GM12878 (cell line): Measurements from ENCODE around the gene DUSP16. TPM values are rescaled to one million over a fixed set of nuclear protein-coding genes. Genes with fewer than 3 reads are reported as not detected.

Experiments
- BACH1 ChIP-seq: fragments of 450-650 bp; IDR thresholded peaks from 2 replicates; pipeline ENCODE4 v1.6.1; 2017; ENCODE audit warnings: mild to moderate bottlenecking, borderline replicate concordance
- CBX3 ChIP-seq: fragments of 200-600 bp; sonication (generic); IDR thresholded peaks from 2 replicates; pipeline ENCODE4 v1.6.1; 2016; ENCODE audit warnings: low read depth, borderline replicate concordance
- CBX5 ChIP-seq: sonication (generic); IDR thresholded peaks from 2 replicates; pipeline ENCODE4 v1.6.1; 2016; ENCODE audit warnings: low read depth, moderate library complexity, mild to moderate bottlenecking, inconsistent platforms
- CEBPB ChIP-seq, 2 experiments: fragments of 150-350 bp in 1 of 2; IDR thresholded peaks; 2 replicates each; pipeline ENCODE4 v1.6.1; 2012 to 2014; ENCODE audit warnings: low read depth in 2 of 2, low read length in 2 of 2, borderline replicate concordance in 1 of 2, inconsistent platforms in 1 of 2
- CHD2 ChIP-seq: IDR thresholded peaks from 2 replicates; pipeline ENCODE4 v1.6.1; 2011; ENCODE audit warnings: low read depth, low read length, improper control_type of control experiment, borderline replicate concordance
- IKZF1 ChIP-seq: fragments of 450-650 bp; conservative IDR thresholded peaks from 2 replicates; pipeline ENCODE4 v1.6.1; 2017; ENCODE audit warnings: antibody characterized with exemption, mild to moderate bottlenecking
- MEF2B ChIP-seq: fragments of 450-650 bp; IDR thresholded peaks from 2 replicates; pipeline ENCODE4 v1.6.1; 2018; ENCODE audit warnings: mild to moderate bottlenecking, moderate library complexity; ENCODE audit not compliant: partially characterized antibody, poor library complexity, severe bottlenecking
- MTA3 ChIP-seq: IDR thresholded peaks from 2 replicates; pipeline ENCODE4 v1.6.1; 2012; ENCODE audit warnings: low read length, inconsistent platforms, borderline replicate concordance
- MYC ChIP-seq: IDR thresholded peaks from 2 replicates; pipeline ENCODE4 v1.6.1; 2011; ENCODE audit warnings: mild to moderate bottlenecking, low read length, moderate library complexity, inconsistent platforms; ENCODE audit not compliant: insufficient read depth, insufficient replicate concordance, insufficient read length, severe bottlenecking
- NRF1 ChIP-seq: conservative IDR thresholded peaks from 2 replicates; pipeline ENCODE4 v1.6.1; 2011; ENCODE audit warnings: mild to moderate bottlenecking, low read depth, low read length, improper control_type of control experiment
- RELA ChIP-seq: fragments of 450-650 bp; IDR thresholded peaks from 2 replicates; pipeline ENCODE4 v1.8.0; 2014; ENCODE audit warnings: borderline replicate concordance; ENCODE audit not compliant: partially characterized antibody
- ZBED1 ChIP-seq: IDR thresholded peaks from 2 replicates; pipeline ENCODE4 v1.6.1; 2016; ENCODE audit warnings: borderline replicate concordance
- ZNF207 ChIP-seq: fragments of 450-650 bp; IDR thresholded peaks from 2 replicates; pipeline ENCODE4 v1.6.1; 2014; ENCODE audit warnings: antibody characterized with exemption, mild to moderate bottlenecking, borderline replicate concordance
- ZNF274 ChIP-seq: IDR thresholded peaks from one replicate; pipeline ENCODE4 v1.8.0; 2011; ENCODE audit not compliant: insufficient read length, insufficient read depth
- polyA plus RNA-seq, 11 experiments: library from polyadenylated mRNA; depleted of rRNA in 4 of 11; unstranded in 6 of 11; stranded (reverse) in 5 of 11; fragments of >200 nt; fragmentation: Nextera tagmentation in 4 of 11; fragmentation: Illumina TruSeq in 1 of 11; extraction: Ambion mirVana in 4 of 11; extraction: Trizol in 1 of 11; gene quantifications; 1 replicate in 1 of 11; 2 replicates in 10 of 11; pipeline versions ENCODE4 v1.2.1 to v1.2.3, GENCODE V29; 2011 to 2016; ENCODE audit warnings: inconsistent platforms in 2 of 11, missing spikeins in 2 of 11, low read depth in 1 of 11
- total RNA-seq, 4 experiments: library from RNA; depleted of rRNA in 3 of 4; stranded (reverse); fragments of >200 nt in 3 of 4; fragmentation: Illumina TruSeq in 1 of 4; extraction: Trizol in 1 of 4; gene quantifications; 2 replicates each; pipeline versions ENCODE4 v1.2.1 to v1.2.3, GENCODE V29; 2013 to 2021
- TF ChIP-seq, protein P1 (sequence below): fragments of 450-650 bp; IDR thresholded peaks from 2 replicates; pipeline ENCODE4 v1.6.1; 2017; ENCODE audit warnings: low read depth, mild to moderate bottlenecking, moderate library complexity
- TF ChIP-seq, protein P2 (sequence below): fragments of 450-650 bp; IDR thresholded peaks from 2 replicates; pipeline ENCODE4 v1.6.1; 2017; ENCODE audit warnings: mild to moderate bottlenecking
- TF ChIP-seq, protein P3 (sequence below): fragments of 450-650 bp; formaldehyde crosslinking; IDR thresholded peaks from 2 replicates; pipeline ENCODE4 v1.5.0; 2022; ENCODE audit warnings: mild to moderate bottlenecking, missing genetic modification characterization
- TF ChIP-seq, protein P4 (sequence below): IDR thresholded peaks from 2 replicates; pipeline ENCODE4 v1.6.1; 2012; ENCODE audit warnings: low read depth, low read length, improper control_type of control experiment
- TF ChIP-seq, protein P5 (sequence below): fragments of 450-650 bp; IDR thresholded peaks from 2 replicates; pipeline ENCODE4 v1.6.1; 2017; ENCODE audit warnings: mild to moderate bottlenecking, low read depth, inconsistent platforms; ENCODE audit not compliant: poor library complexity, severe bottlenecking

The DUSP16 gene
- total and polyA plus RNA-seq, 10 of the 15 experiments (the other 5 are each of a cell fraction or from before 2014, with no cell fraction given): 3.9 to 75.3 (median 26.8) TPM

DNA sequence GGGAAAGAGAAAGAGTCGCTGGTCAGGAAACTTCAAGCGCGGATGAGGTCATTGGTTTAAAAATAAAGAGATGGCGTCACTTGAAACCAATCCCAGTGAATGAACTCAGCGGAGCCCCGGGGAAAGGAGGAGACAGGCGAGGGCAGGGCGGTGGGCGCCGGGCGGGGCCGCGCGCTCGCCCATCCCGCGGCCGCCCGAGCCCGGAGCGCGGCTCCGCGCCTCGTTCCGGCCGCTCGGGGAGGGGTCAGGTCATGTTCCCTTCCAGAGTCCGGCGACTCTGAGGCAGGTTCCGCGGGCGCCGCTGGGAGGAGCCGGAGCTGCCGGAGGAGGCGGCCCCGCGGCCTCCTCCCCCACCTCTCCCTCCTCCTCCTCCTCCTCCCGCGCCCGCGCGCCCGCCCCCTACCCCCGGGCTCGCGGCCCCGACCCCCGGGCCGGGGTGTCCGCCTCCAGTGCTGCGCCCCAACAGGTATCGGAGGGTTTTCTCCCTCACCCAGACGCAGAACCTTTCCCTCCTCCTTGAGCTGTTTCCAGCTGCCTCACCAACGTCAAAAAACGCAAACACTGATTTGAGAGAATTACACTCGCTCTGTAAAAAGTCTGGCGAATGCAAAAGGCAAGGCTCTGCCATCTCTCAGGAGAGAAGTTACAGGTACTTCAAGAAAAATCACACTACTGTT lies at the start of gene DUSP16 (continued):
- TF ChIP-seq, protein P1, sequence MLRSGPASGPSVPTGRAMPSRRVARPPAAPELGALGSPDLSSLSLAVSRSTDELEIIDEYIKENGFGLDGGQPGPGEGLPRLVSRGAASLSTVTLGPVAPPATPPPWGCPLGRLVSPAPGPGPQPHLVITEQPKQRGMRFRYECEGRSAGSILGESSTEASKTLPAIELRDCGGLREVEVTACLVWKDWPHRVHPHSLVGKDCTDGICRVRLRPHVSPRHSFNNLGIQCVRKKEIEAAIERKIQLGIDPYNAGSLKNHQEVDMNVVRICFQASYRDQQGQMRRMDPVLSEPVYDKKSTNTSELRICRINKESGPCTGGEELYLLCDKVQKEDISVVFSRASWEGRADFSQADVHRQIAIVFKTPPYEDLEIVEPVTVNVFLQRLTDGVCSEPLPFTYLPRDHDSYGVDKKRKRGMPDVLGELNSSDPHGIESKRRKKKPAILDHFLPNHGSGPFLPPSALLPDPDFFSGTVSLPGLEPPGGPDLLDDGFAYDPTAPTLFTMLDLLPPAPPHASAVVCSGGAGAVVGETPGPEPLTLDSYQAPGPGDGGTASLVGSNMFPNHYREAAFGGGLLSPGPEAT: no peak
- TF ChIP-seq IKZF1 (peak; percentile 93), RELA (no peak), MTA3 (no peak), CEBPB (IDR thresholded peaks at IDR 0.05; ENCODE audit: borderline replicate concordance in 1 of 2, low read depth in 2 of 2, low read length in 2 of 2) (no peak), ZNF274 (no peak), MYC (no peak), ZNF207 (no peak), BACH1 (peak; percentile 95), ZBED1 (peak; percentile 29; the same call in 1 of the 2 replicates), CHD2 (peak; percentile 47; the same call in 1 of the 2 replicates), MEF2B (no peak), CBX5 (0 out of 2 replicates have a peak, but pooled peaks have one; percentile 59), NRF1 (no peak), CBX3 (no peak)
- TF ChIP-seq, protein P2, sequence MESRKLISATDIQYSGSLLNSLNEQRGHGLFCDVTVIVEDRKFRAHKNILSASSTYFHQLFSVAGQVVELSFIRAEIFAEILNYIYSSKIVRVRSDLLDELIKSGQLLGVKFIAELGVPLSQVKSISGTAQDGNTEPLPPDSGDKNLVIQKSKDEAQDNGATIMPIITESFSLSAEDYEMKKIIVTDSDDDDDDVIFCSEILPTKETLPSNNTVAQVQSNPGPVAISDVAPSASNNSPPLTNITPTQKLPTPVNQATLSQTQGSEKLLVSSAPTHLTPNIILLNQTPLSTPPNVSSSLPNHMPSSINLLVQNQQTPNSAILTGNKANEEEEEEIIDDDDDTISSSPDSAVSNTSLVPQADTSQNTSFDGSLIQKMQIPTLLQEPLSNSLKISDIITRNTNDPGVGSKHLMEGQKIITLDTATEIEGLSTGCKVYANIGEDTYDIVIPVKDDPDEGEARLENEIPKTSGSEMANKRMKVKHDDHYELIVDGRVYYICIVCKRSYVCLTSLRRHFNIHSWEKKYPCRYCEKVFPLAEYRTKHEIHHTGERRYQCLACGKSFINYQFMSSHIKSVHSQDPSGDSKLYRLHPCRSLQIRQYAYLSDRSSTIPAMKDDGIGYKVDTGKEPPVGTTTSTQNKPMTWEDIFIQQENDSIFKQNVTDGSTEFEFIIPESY: no peak
- TF ChIP-seq, protein P3, sequence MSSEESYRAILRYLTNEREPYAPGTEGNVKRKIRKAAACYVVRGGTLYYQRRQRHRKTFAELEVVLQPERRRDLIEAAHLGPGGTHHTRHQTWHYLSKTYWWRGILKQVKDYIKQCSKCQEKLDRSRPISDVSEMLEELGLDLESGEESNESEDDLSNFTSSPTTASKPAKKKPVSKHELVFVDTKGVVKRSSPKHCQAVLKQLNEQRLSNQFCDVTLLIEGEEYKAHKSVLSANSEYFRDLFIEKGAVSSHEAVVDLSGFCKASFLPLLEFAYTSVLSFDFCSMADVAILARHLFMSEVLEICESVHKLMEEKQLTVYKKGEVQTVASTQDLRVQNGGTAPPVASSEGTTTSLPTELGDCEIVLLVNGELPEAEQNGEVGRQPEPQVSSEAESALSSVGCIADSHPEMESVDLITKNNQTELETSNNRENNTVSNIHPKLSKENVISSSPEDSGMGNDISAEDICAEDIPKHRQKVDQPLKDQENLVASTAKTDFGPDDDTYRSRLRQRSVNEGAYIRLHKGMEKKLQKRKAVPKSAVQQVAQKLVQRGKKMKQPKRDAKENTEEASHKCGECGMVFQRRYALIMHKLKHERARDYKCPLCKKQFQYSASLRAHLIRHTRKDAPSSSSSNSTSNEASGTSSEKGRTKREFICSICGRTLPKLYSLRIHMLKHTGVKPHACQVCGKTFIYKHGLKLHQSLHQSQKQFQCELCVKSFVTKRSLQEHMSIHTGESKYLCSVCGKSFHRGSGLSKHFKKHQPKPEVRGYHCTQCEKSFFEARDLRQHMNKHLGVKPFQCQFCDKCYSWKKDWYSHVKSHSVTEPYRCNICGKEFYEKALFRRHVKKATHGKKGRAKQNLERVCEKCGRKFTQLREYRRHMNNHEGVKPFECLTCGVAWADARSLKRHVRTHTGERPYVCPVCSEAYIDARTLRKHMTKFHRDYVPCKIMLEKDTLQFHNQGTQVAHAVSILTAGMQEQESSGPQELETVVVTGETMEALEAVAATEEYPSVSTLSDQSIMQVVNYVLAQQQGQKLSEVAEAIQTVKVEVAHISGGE: no peak
- TF ChIP-seq, protein P4, sequence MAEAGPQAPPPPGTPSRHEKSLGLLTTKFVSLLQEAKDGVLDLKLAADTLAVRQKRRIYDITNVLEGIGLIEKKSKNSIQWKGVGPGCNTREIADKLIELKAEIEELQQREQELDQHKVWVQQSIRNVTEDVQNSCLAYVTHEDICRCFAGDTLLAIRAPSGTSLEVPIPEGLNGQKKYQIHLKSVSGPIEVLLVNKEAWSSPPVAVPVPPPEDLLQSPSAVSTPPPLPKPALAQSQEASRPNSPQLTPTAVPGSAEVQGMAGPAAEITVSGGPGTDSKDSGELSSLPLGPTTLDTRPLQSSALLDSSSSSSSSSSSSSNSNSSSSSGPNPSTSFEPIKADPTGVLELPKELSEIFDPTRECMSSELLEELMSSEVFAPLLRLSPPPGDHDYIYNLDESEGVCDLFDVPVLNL: no peak
- TF ChIP-seq, protein P5, sequence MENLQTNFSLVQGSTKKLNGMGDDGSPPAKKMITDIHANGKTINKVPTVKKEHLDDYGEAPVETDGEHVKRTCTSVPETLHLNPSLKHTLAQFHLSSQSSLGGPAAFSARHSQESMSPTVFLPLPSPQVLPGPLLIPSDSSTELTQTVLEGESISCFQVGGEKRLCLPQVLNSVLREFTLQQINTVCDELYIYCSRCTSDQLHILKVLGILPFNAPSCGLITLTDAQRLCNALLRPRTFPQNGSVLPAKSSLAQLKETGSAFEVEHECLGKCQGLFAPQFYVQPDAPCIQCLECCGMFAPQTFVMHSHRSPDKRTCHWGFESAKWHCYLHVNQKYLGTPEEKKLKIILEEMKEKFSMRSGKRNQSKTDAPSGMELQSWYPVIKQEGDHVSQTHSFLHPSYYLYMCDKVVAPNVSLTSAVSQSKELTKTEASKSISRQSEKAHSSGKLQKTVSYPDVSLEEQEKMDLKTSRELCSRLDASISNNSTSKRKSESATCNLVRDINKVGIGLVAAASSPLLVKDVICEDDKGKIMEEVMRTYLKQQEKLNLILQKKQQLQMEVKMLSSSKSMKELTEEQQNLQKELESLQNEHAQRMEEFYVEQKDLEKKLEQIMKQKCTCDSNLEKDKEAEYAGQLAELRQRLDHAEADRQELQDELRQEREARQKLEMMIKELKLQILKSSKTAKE: no peak
